Measurements from ENCODE around the gene FXYD6.

Gene FXYD6

GRCh38 chr11:117839380-117839881, 37.0 kb downstream of the FXYD6 start:
- Histone ChIP-seq H3K9me3 (replicated peaks; ENCODE audit: insufficient read depth, low read length) (no peaks in the 10 kb centered on the region), H3K36me3 (replicated peaks; ENCODE audit: insufficient read depth, low read length) (no peaks in the 10 kb centered on the region), H3K27ac (ENCODE audit: low read length) (no peak overlapping the region), H3K4me3 (ENCODE audit: low read length) (no peak overlapping the region), H3K4me1 (ENCODE audit: low read length) (no peaks in the 10 kb centered on the region), H3K27me3 (replicated peaks; ENCODE audit: insufficient read depth, low read length) (peaks cover 41% of the 10 kb centered on the region), H3K4me2 (ENCODE audit: low read depth, low read length) (no peak overlapping the region), H3K79me2 (ENCODE audit: low read length) (no peaks in the 10 kb centered on the region), H3K9ac (ENCODE audit: low read length) (no peak overlapping the region), H3K9me2 (replicated peaks; ENCODE audit: insufficient read depth, low read length) (no peaks in the 10 kb centered on the region), H2AFZ (ENCODE audit: low read length) (no peak overlapping the region), H3F3A (ENCODE audit: insufficient read depth, low read length) (no peaks in the 10 kb centered on the region), H4K20me1 (ENCODE audit: insufficient read depth, low read length) (no peaks in the 10 kb centered on the region)
- TF ChIP-seq, protein P1, sequence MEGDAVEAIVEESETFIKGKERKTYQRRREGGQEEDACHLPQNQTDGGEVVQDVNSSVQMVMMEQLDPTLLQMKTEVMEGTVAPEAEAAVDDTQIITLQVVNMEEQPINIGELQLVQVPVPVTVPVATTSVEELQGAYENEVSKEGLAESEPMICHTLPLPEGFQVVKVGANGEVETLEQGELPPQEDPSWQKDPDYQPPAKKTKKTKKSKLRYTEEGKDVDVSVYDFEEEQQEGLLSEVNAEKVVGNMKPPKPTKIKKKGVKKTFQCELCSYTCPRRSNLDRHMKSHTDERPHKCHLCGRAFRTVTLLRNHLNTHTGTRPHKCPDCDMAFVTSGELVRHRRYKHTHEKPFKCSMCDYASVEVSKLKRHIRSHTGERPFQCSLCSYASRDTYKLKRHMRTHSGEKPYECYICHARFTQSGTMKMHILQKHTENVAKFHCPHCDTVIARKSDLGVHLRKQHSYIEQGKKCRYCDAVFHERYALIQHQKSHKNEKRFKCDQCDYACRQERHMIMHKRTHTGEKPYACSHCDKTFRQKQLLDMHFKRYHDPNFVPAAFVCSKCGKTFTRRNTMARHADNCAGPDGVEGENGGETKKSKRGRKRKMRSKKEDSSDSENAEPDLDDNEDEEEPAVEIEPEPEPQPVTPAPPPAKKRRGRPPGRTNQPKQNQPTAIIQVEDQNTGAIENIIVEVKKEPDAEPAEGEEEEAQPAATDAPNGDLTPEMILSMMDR (IDR thresholded peaks at IDR 0.05; ENCODE audit: low read length): no peak
- TF ChIP-seq EZH2phosphoT487 (IDR thresholded peaks at IDR 0.05; ENCODE audit: low read length) (no peak), EZH2 (optimal IDR thresholded peaks at IDR 0.05; ENCODE audit: low read depth, low read length) (no peak)
- no peak for DNase-seq

DNA sequence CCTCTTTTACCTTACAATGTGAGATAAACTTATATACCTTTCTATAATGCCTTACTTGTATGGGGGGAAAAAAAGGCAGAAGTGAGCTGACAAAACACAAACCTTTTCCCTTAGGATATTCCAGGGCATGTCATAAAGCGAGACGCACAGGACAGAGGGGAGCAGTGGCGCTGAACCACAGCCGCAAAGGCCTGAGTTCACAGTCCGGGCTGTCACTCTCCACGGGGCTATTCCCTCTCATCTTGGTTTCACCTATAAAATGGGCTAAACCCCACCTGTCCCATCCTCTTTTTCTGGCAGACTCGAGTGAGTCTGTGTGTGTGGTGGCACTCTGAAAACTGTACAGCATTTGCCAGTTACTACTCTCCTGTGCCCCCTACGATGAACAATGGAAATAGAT, 37.6 kb downstream of the FXYD6 start:
- no peak for TF ChIP-seq EZH2phosphoT487 (IDR thresholded peaks at IDR 0.05; ENCODE audit: low read length)
- TF ChIP-seq, protein P1 (IDR thresholded peaks at IDR 0.05; ENCODE audit: low read length): no peak
- no peak for TF ChIP-seq EZH2 (optimal IDR thresholded peaks at IDR 0.05; ENCODE audit: low read depth, low read length)
- Histone ChIP-seq H3K9me3 (replicated peaks; ENCODE audit: insufficient read depth, low read length) (no peaks in the 10 kb centered on the region), H3K9me2 (replicated peaks; ENCODE audit: insufficient read depth, low read length) (no peaks in the 10 kb centered on the region), H3K9ac (ENCODE audit: low read length) (no peak overlapping the region), H3K4me1 (ENCODE audit: low read length) (no peaks in the 10 kb centered on the region), H2AFZ (ENCODE audit: low read length) (no peak overlapping the region), H3K4me3 (ENCODE audit: low read length) (no peak overlapping the region), H3K27ac (ENCODE audit: low read length) (no peak overlapping the region), H3K4me2 (ENCODE audit: low read depth, low read length) (no peak overlapping the region), H3K36me3 (replicated peaks; ENCODE audit: insufficient read depth, low read length) (no peaks in the 10 kb centered on the region), H3K27me3 (replicated peaks; ENCODE audit: insufficient read depth, low read length) (peaks cover 41% of the 10 kb centered on the region), H4K20me1 (ENCODE audit: insufficient read depth, low read length) (no peaks in the 10 kb centered on the region), H3K79me2 (ENCODE audit: low read length) (no peaks in the 10 kb centered on the region), H3F3A (ENCODE audit: insufficient read depth, low read length) (no peaks in the 10 kb centered on the region)
- no peak for DNase-seq

- Histone ChIP-seq H3K27me3 (replicated peaks; ENCODE audit: insufficient read depth, low read length) (peaks cover 41% of the 10 kb centered on the region), H3K4me2 (ENCODE audit: low read depth, low read length) (no peak overlapping the region)
- DNase-seq: no peak
These were observed 38.7 kb downstream of the FXYD6 start for GRCh38 chr11:117837791-117838190.

More at GRCh38 chr11:117837791-117838190, 38.7 kb downstream of the FXYD6 start:
- Histone ChIP-seq H3K79me2 (ENCODE audit: low read length) (no peaks in the 10 kb centered on the region), H3K36me3 (replicated peaks; ENCODE audit: insufficient read depth, low read length) (no peaks in the 10 kb centered on the region), H2AFZ (ENCODE audit: low read length) (no peak overlapping the region), H3K4me3 (ENCODE audit: low read length) (no peak overlapping the region), H3K9ac (ENCODE audit: low read length) (no peak overlapping the region), H3K4me1 (ENCODE audit: low read length) (no peaks in the 10 kb centered on the region), H3K27ac (ENCODE audit: low read length) (no peak overlapping the region), H3K9me3 (replicated peaks; ENCODE audit: insufficient read depth, low read length) (no peaks in the 10 kb centered on the region), H3F3A (ENCODE audit: insufficient read depth, low read length) (no peaks in the 10 kb centered on the region), H4K20me1 (ENCODE audit: insufficient read depth, low read length) (no peaks in the 10 kb centered on the region), H3K9me2 (replicated peaks; ENCODE audit: insufficient read depth, low read length) (no peaks in the 10 kb centered on the region)
- no peak for TF ChIP-seq EZH2phosphoT487 (IDR thresholded peaks at IDR 0.05; ENCODE audit: low read length)
- TF ChIP-seq, protein P1 (IDR thresholded peaks at IDR 0.05; ENCODE audit: low read length): no peak
- no peak for TF ChIP-seq EZH2 (optimal IDR thresholded peaks at IDR 0.05; ENCODE audit: low read depth, low read length)
